K562 treated with DMSO at 1 percent for 24 hours (cell line): ENCODE results near the gene SLC27A1. TPM values are rescaled to one million over a fixed set of nuclear protein-coding genes. Genes with fewer than 3 reads are reported as not detected.

ENCODE experiments used
- total RNA-seq: library from RNA; unstranded; fragments of 300-600 nt; gene quantifications from 2 replicates; pipeline ENCODE4 v1.2.3, GENCODE V29; 2022; ENCODE audit warnings: low read depth; ENCODE audit not compliant: insufficient read depth

Gene SLC27A1
- total RNA-seq, result 4.8 and 5.7 TPM in 2 replicates

DNA sequence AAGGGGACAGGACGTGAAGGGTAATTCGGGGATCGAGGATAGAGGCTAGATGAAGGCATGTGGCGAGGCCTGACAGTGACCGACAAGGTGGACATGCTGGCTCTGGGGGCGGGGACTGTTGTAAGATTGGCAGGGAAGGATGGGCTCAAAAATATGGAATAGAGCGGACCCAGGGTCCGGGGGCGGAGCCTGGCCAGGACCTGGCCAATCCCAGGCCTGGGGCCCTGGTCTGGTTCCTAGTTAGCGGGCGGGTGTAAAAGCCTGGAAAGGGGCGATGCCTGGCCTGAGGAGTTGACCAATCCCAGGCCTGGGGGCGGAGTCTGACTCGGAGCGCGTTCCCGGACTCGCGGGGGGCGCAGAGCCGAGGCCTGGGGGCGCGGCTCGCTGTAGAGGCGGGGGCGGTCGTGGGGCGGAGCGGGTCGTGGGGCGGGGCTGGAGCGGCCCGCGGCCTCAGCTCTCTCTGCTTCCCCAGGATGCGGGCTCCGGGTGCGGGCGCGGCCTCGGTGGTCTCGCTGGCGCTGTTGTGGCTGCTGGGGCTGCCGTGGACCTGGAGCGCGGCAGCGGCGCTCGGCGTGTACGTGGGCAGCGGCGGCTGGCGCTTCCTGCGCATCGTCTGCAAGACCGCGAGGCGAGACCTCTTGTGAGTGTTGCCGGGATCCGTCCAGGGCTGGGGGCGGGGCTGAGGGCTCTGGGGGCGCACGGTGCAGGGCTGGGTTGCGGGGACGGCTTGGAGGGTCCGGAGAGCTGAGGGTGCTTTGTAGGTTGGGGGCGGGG lies at the start of gene SLC27A1:
Gene SLC27A1, plus strand, starts transcription at position 457 of the 774 bp plus-strand sequence. Its CDS starts 17 bp downstream, at position 474.

DNA sequence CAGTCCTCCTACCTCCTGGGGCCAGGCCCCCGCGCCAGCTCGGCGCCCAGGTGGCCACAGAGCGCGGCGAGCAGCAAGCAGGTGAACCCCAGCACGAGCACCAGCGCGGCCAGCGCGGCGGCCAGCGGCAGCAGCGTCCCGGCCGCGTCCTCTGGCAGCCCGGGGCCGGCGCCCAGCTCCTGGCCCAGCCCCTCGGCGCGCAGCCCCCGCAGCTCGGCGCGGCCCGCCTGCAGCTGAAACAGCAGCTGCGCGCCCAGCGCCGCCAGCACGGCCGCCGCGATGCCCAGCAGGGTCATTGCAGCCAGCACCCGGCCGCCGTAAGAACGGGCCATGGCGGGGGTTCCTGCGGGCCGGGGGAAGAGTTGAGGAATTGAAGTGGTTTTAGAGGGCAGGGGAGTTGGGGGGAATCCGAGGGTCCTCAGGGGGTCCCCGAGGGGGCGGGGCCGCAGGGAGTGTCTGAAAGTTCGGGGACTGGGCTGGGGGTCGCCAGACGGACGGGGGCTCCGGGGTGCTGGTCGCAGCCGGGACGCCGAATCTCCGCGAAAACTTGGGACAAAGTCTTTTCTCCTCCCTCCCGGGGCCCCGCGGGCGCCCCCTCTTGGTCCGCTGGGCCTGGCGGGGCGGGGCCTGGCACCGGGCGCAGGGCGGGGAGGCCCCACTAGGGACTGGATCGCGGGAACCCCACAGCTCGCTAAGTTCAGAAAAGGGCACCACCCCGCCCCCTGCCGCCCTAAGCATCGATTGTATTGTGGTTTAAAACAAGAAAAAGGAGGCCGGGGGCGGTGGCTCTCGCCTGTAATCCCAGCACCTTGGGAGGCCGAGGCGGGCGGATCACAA lies 22.0 kb upstream of the SLC27A1 start, which contains the start of gene TMEM221:
Gene TMEM221, minus strand, starts transcription at position 538 of the 837 bp plus-strand sequence. Its CDS starts 206 bp downstream, at position 332.

DNA sequence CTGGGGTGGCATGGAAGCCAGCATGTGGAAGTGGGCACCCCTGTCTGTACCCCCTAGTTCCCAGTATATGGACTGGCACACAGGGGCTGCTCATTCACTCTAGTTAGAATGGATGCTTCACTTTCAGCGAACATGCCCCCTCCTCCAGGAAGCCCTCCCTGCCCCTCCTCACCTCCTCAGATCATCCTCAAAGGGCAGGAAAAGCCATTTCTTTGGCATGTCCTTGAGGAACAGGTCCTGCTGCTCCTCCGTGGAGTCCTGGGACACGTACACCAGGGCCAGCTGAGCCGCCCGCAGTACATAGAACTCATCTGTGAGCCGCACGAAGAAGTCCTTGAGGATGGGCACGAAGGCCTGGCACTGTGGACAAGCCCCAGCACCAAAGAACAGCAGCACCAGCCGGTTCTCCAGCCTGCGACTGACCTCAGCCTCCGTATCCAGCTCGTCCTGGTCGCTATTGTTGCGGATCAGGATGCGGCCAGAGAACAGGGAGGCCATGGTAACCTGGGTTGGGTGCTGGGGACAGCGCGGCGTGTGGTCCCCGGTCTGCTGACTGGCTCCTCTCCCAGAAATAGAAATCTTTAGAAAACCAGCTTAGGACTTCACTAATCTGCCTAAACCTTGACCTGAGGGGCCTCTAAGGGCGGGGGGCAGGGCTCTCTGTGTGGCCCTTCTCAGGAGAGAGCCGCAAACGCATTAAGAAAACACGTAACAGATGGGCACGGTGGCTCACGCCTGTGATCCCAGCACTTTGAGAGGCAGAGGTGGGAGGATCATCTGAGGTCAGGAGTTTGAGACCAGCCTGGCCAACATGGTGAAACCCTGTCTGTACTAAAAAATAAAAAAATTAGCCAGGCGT lies 9.7 kb upstream of the SLC27A1 start, which contains the start of gene NXNL1:
Gene NXNL1, minus strand, starts transcription at position 555 of the 859 bp plus-strand sequence. Its CDS starts 57 bp downstream, at position 498.

DNA sequence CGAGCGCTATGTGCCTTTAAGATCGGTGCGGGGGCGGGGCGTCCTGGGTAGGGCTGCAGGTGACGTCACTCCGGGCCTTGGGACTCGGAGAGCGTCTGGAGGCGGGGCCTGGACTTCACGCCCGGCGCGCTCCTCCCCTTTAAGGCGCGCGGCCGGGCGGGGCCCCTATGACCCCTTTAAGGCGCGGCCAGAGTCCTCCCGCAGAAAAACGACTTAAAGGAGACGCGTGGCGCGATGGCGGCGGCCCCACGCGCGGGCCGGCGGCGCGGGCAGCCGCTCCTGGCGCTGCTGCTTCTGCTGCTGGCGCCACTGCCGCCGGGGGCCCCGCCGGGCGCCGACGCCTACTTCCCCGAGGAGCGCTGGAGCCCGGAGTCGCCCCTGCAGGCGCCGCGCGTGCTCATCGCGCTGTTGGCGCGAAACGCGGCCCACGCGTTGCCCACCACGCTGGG lies 85.2 kb downstream of the SLC27A1 start, which contains the start of gene COLGALT1:
Gene COLGALT1, plus strand, starts transcription at position 170 of the 449 bp plus-strand sequence. Its CDS starts 65 bp downstream, at position 235.

Other genes with a start within 250 kb of the SLC27A1 start
- 95.8 and 110 TPM in 2 replicates for gene OCEL1, start 244.3 kb upstream of the SLC27A1 start, total RNA-seq
- 199 and 227 TPM in 2 replicates for gene NR2F6, start 224.6 kb upstream of the SLC27A1 start, total RNA-seq
- gene USHBP1, start 205.8 kb upstream of the SLC27A1 start, total RNA-seq, result not detected in 2 replicates
- 97.0 and 121 TPM in 2 replicates for gene BABAM1, start 203.1 kb upstream of the SLC27A1 start, total RNA-seq
- 3.1 and 3.2 TPM in 2 replicates for gene ANKLE1, start 188.6 kb upstream of the SLC27A1 start, total RNA-seq
- 54.5 and 56.1 TPM in 2 replicates for gene ABHD8, start 167.1 kb upstream of the SLC27A1 start, total RNA-seq
- gene MRPL34, start 164.7 kb upstream of the SLC27A1 start, total RNA-seq, result 173 and 196 TPM in 2 replicates
- 112 and 122 TPM in 2 replicates for gene DDA1, start 161.0 kb upstream of the SLC27A1 start, total RNA-seq
- 13.4 and 13.9 TPM in 2 replicates for gene ANO8, start 135.7 kb upstream of the SLC27A1 start, total RNA-seq
- 84.4 and 97.9 TPM in 2 replicates for gene GTPBP3, start 133.0 kb upstream of the SLC27A1 start, total RNA-seq
- gene PLVAP, start 93.2 kb upstream of the SLC27A1 start, total RNA-seq, result 0.32 and 0.45 TPM in 2 replicates
- gene CCDC194, start 76.3 kb upstream of the SLC27A1 start, total RNA-seq, result 1.1 TPM in 1 of 2 replicates, not detected in the other
- gene BST2, start 64.9 kb upstream of the SLC27A1 start, total RNA-seq, result 496 and 532 TPM in 2 replicates
- gene MVB12A, start 50.5 kb upstream of the SLC27A1 start, total RNA-seq, result 112 and 116 TPM in 2 replicates
- 0.54 and 0.67 TPM in 2 replicates for gene TMEM221, start 21.9 kb upstream of the SLC27A1 start, total RNA-seq
- not detected in 2 replicates for gene NXNL1, start 9.6 kb upstream of the SLC27A1 start, total RNA-seq
- 196 and 213 TPM in 2 replicates for gene PGLS, start 41.1 kb downstream of the SLC27A1 start, total RNA-seq
- 97.1 and 98.2 TPM in 2 replicates for gene COLGALT1, start 85.1 kb downstream of the SLC27A1 start, total RNA-seq
- gene UNC13A, start 217.8 kb downstream of the SLC27A1 start, total RNA-seq, result 0.38 and 0.61 TPM in 2 replicates
- 119 and 127 TPM in 2 replicates for gene MAP1S, start 249.0 kb downstream of the SLC27A1 start, total RNA-seq